Activated CD4-positive, alpha-beta T cell treated with anti-CD3 and anti-CD28 coated beads, Interleukin-2, amount 10 ng/mL, durations not matched to agents 24 days and 14 days (primary cell): Measurements from ENCODE around the gene KSR2. TPM values are rescaled to one million over a fixed set of nuclear protein-coding genes. Genes with fewer than 3 reads are reported as not detected.

Experiments used
- DNase-seq: peaks from one replicate; pipeline ENCODE4 v3.0.0; 2022
- H3K27ac Mint-ChIP-seq: one replicate; pipeline ENCODE4 v1.8.0; 2022; ENCODE audit warnings: mild to moderate bottlenecking, mixed read lengths
- H3K27me3 Mint-ChIP-seq: one replicate; pipeline ENCODE4 v1.8.0; 2022; ENCODE audit warnings: mixed read lengths
- H3K36me3 Mint-ChIP-seq: one replicate; pipeline ENCODE4 v1.8.0; 2022; ENCODE audit warnings: low read depth, mild to moderate bottlenecking, mixed read lengths
- H3K4me1 Mint-ChIP-seq: one replicate; pipeline ENCODE4 v1.8.0; 2021; ENCODE audit warnings: mixed read lengths
- H3K4me3 Mint-ChIP-seq: one replicate; pipeline ENCODE4 v1.8.0; 2022; ENCODE audit warnings: mild to moderate bottlenecking, moderate library complexity, mixed read lengths
- H3K9me3 Mint-ChIP-seq: one replicate; pipeline ENCODE4 v1.8.0; 2021; ENCODE audit warnings: mixed read lengths
- intact Hi-C: fragments of 100-400 bp; cut with micrococcal nuclease; formaldehyde crosslinking; loops from one replicate; pipeline ENCODE4 v1.15.1; 2023
- total RNA-seq: library from RNA; stranded (reverse); gene quantifications from 2 replicates; pipeline ENCODE4 v1.2.3, GENCODE V29; 2022

Gene KSR2
- total RNA-seq, 1 donor from 2014 or later: 0.02 TPM

DNA sequence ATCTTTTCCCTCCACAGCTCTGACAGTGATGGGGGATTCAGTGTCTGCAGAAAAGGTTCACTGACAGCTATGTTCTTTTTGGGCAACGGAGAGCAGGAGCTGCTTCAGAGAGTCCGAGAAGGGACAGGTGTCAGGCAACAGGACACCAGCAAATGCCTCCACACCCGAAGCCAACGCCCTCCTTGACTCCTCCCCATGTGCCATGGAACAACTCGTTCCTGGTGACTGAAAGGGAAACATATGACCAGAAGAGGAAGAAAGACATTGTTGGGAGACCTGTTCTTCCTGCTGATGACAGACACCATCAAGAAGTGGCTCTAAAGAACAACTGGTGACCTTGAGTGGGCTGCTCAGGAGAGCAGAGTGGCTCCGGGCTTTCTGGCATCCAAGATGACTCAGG, 435.1 kb downstream of the KSR2 start:
- no peak for DNase-seq
- H3K4me1 Mint-ChIP-seq: no peaks in the 10 kb centered on the region
- intact Hi-C loops: no loop called here
- no peaks in the 10 kb centered on the region for H3K36me3 Mint-ChIP-seq
- H3K27me3 Mint-ChIP-seq: no peaks in the 10 kb centered on the region
- no peak overlapping the region for H3K27ac Mint-ChIP-seq
- H3K4me3 Mint-ChIP-seq: no peak overlapping the region
- H3K9me3 Mint-ChIP-seq: no peaks in the 10 kb centered on the region

- no peak overlapping the region for H3K27ac Mint-ChIP-seq
- no peak overlapping the region for H3K4me3 Mint-ChIP-seq
- no peaks in the 10 kb centered on the region for H3K9me3 Mint-ChIP-seq
- no peaks in the 10 kb centered on the region for H3K4me1 Mint-ChIP-seq
- no peaks in the 10 kb centered on the region for H3K36me3 Mint-ChIP-seq
- H3K27me3 Mint-ChIP-seq: no peaks in the 10 kb centered on the region
- intact Hi-C loops: no loop called here
- DNase-seq: no peak
Observed at GRCh38 chr12:117530796-117531195, 438.0 kb downstream of the KSR2 start.

- Mint-ChIP-seq H3K4me3 (no peak overlapping the region), H3K36me3 (no peaks in the 10 kb centered on the region), H3K27ac (no peak overlapping the region), H3K4me1 (no peaks in the 10 kb centered on the region), H3K9me3 (no peaks in the 10 kb centered on the region), H3K27me3 (no peaks in the 10 kb centered on the region)
- intact Hi-C loops: no loop called here
- DNase-seq: no peak
Observed at GRCh38 chr12:117528538-117528937, 440.3 kb downstream of the KSR2 start.

DNA sequence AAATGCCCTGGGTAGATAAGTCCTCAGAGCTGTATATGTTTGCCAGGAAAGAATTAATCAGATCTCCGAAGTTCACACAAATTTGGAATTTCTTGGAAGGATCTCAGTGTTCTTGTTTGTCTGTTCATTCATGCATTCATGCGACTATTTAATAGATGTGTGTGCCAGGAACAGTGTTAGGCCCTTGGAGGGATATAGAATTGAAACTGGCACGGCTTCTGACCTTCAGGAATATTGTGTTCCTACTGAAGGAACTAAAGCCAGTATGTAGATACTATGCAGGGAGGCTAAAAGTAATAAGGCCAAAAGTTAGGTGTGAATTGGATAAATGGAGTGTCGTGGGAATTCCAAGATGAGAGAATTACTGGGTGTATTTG, 441.3 kb downstream of the KSR2 start:
- Mint-ChIP-seq H3K27ac (no peak overlapping the region), H3K4me3 (no peak overlapping the region), H3K4me1 (no peaks in the 10 kb centered on the region), H3K9me3 (no peaks in the 10 kb centered on the region), H3K27me3 (no peaks in the 10 kb centered on the region), H3K36me3 (no peaks in the 10 kb centered on the region)
- DNase-seq: no peak
- intact Hi-C loops: no loop called here

DNA sequence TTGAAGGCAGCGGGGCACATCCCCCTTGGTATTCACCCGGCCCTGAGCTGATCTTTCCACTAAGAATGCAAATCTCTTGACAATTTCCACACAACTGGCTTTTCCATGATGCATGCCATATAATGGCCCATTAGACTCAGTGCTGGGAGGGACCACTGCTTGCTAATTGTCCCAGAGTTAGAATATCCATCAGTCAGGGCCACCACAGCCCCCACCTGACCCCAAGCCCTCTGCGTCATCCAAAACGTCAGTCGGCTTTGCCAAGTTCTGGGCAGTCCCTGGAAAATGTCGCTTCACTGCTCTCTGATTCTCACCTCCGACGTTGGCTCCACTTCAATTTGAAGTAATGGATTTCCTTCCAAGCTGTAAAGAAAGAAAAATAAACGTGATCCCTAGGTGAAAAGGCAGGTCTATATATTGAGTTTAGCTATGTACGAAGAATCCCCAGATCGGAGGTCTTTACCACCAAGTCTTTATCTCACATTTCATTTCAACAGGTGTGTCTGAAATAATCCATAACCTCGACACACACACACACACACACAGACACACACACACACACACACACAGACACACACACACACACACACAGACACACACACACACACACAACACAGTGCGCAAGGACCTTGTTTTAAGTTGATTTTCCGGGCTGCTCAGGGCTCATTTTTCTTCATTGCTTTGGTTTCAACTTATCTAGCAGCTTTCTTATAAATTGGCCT, 441.9 kb downstream of the KSR2 start:
- no peaks in the 10 kb centered on the region for H3K27me3 Mint-ChIP-seq
- no peak overlapping the region for H3K27ac Mint-ChIP-seq
- no peak overlapping the region for H3K4me3 Mint-ChIP-seq
- H3K9me3 Mint-ChIP-seq: no peaks in the 10 kb centered on the region
- no peak for DNase-seq
- no peaks in the 10 kb centered on the region for H3K36me3 Mint-ChIP-seq
- intact Hi-C loops: no loop called here
- no peaks in the 10 kb centered on the region for H3K4me1 Mint-ChIP-seq

DNA sequence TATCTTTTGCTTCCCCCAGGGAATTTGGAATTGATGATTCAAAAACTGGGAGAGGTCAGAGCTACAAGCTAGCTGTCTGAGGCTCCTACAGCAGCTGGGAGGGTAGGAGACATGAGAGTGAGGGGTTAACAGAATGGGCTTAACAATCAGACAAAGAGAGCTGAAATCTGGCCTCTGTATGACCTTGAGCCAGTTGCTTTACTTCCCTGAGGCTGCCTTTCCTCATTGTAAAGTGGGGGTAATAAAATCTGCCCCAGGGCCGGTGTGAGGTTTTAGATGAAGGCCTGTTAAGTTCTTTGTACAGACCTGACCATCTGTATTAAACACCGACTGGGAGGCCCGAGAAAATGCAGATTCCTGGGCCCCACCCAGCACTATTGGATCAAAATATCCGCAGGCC, 443.0 kb downstream of the KSR2 start:
- Mint-ChIP-seq H3K36me3 (no peaks in the 10 kb centered on the region), H3K4me1 (no peaks in the 10 kb centered on the region), H3K9me3 (no peaks in the 10 kb centered on the region), H3K27ac (no peak overlapping the region), H3K4me3 (no peak overlapping the region), H3K27me3 (no peaks in the 10 kb centered on the region)
- intact Hi-C loops: no loop called here
- no peak for DNase-seq

GRCh38 chr12:117524806-117525205, 444.0 kb downstream of the KSR2 start:
- intact Hi-C loops: no loop called here
- no peaks in the 10 kb centered on the region for H3K36me3 Mint-ChIP-seq
- no peaks in the 10 kb centered on the region for H3K9me3 Mint-ChIP-seq
- H3K27ac Mint-ChIP-seq: no peak overlapping the region
- no peak overlapping the region for H3K4me3 Mint-ChIP-seq
- H3K27me3 Mint-ChIP-seq: no peaks in the 10 kb centered on the region
- no peaks in the 10 kb centered on the region for H3K4me1 Mint-ChIP-seq
- no peak for DNase-seq

- DNase-seq: no peak
- H3K4me3 Mint-ChIP-seq: no peak overlapping the region
- H3K27ac Mint-ChIP-seq: no peak overlapping the region
- intact Hi-C loops: no loop called here
- H3K36me3 Mint-ChIP-seq: no peaks in the 10 kb centered on the region
- H3K27me3 Mint-ChIP-seq: no peaks in the 10 kb centered on the region
- H3K4me1 Mint-ChIP-seq: no peaks in the 10 kb centered on the region
- H3K9me3 Mint-ChIP-seq: no peaks in the 10 kb centered on the region
Observed at GRCh38 chr12:117523971-117524370, 444.8 kb downstream of the KSR2 start.

- Mint-ChIP-seq H3K4me3 (no peak overlapping the region), H3K27me3 (no peaks in the 10 kb centered on the region), H3K27ac (no peak overlapping the region), H3K9me3 (no peaks in the 10 kb centered on the region), H3K4me1 (no peaks in the 10 kb centered on the region), H3K36me3 (no peaks in the 10 kb centered on the region)
- no peak for DNase-seq
- intact Hi-C loops: no loop called here
Observed at GRCh38 chr12:117522559-117522958, 446.2 kb downstream of the KSR2 start.

DNA sequence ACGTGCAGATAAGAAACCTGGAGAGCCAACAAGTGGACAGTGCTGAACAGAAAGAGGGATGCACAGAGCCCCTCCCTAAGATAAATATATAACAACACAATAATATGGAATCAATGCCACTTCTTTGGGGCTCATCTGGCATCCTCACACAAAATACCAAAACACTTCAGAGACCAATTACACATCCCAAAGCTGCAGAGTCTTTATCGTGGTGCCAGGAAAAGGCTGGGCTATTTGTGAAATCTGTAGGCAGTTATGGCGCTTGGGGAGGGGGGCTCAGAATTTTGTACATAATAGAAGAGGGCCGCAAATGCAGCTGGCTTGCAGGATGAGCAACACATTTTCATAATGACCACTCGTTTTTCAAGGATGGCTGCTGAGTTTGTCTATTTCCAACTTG, 446.9 kb downstream of the KSR2 start:
- Mint-ChIP-seq H3K9me3 (no peaks in the 10 kb centered on the region), H3K27ac (no peak overlapping the region), H3K4me3 (no peak overlapping the region), H3K27me3 (no peaks in the 10 kb centered on the region), H3K4me1 (no peaks in the 10 kb centered on the region), H3K36me3 (no peaks in the 10 kb centered on the region)
- DNase-seq: no peak
- intact Hi-C loops: no loop called here

GRCh38 chr12:117521346-117521745, 447.4 kb downstream of the KSR2 start:
- intact Hi-C loops: no loop called here
- H3K4me1 Mint-ChIP-seq: no peaks in the 10 kb centered on the region
- H3K27ac Mint-ChIP-seq: no peak overlapping the region
- H3K27me3 Mint-ChIP-seq: no peaks in the 10 kb centered on the region
- DNase-seq: no peak
- H3K9me3 Mint-ChIP-seq: no peaks in the 10 kb centered on the region
- no peak overlapping the region for H3K4me3 Mint-ChIP-seq
- H3K36me3 Mint-ChIP-seq: no peaks in the 10 kb centered on the region

DNA sequence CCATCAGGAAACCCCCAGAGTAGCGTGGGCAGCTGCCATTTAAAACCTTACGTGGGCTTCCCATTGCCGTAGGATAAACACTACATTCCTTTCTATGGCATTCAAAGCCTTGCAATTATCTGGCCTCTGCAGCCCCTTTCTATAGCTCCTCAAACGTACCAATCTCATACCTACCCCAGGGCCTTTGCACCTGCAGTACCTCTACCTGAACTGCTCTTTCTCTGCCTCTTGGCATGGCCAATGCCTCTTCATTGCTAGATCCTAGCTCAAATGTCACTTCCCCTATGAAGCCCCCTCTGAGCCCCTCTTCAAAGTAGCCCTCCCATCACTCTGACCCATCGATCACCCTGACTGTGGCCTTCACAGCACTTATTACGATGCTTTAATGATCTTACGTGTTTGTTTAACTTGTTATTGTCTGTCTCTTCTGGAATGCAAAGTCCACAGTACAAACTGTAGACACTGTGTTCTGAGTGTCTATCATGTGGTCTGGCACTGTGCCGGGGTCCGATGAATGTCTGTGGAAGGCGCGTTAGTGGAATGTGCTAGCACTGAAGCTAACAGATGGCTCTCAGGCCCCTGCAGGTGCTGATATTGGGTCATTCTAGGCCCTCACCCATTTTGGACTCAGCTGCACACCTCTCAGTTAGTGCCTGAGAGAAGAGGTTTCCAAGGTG, 450.1 kb downstream of the KSR2 start:
- intact Hi-C loops: no loop called here
- Mint-ChIP-seq H3K9me3 (no peaks in the 10 kb centered on the region), H3K27me3 (no peaks in the 10 kb centered on the region)

DNA sequence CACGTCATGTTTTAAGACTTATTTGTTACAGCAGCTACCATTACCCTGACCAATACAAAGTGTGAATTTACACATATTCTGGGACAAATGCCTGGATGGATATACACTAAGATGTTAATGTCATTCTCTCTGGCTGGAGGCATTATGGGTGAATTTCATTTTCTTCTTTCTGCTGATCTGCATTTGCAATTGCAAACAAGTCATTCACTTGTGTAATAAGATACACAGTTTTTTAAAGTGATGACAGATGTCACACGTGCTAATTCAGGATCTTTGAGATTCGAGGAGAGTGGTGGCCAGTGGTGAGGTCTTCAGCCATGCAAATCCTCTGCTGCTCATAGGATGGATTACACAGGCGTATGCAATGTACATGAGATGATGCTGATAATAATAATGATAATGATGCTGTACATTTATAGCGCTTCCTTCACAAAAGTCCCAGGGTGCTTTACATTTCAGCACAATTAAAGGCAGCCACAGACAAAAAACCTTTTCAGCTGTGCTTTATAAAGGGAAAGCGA, 451.5 kb downstream of the KSR2 start:
- Mint-ChIP-seq H3K4me1 (no peaks in the 10 kb centered on the region), H3K36me3 (no peaks in the 10 kb centered on the region), H3K9me3 (no peaks in the 10 kb centered on the region), H3K27me3 (no peaks in the 10 kb centered on the region), H3K4me3 (no peak overlapping the region), H3K27ac (no peak overlapping the region)
- intact Hi-C loops: no loop called here
- DNase-seq: no peak

More for the DNA sequence above, 450.1 kb downstream of the KSR2 start:
- Mint-ChIP-seq H3K4me3 (no peak overlapping the region), H3K4me1 (no peaks in the 10 kb centered on the region), H3K36me3 (no peaks in the 10 kb centered on the region), H3K27ac (no peak overlapping the region)
- DNase-seq: no peak

DNA sequence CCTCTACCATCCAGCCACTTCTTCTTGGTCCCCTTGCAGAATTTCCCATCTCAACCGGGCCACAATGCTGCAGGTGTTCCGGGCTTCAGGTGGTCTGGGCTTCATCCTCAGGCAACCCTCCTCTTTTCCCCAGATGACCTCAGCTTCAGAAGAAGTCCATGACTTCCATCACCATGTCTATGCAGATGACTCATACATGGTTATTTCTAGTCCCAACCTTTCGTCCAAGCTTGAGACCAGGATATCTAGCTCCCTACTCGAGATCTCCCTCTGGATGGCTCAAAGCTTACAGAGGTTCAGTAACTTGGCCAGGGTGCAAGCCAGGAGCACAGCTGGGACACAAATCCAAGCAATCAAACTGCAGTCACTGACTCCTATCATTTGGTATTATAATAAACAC, 452.8 kb downstream of the KSR2 start:
- no peaks in the 10 kb centered on the region for H3K9me3 Mint-ChIP-seq

DNA sequence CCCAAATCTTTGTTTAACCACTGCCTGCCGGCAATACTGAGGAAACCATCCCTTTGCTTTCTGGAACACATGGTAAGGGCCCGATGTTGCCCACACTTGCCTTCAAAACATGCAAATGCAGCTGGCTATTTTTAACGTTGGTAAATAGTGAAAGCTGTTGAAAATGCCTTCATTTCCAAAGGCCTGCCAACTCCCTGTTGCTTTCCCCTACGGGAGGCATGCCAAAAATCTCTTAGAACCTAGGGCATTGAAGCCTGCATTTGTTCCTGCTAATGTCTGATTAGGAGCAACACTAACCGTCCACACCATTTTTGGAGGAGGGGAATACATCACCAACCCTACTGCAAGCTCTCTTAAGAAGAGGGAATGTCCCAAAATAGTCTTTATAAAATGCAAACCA, 454.8 kb downstream of the KSR2 start:
- no peak for DNase-seq
- intact Hi-C loops: no loop called here
- Mint-ChIP-seq H3K4me3 (no peak overlapping the region), H3K27me3 (no peaks in the 10 kb centered on the region), H3K27ac (no peak overlapping the region), H3K36me3 (no peaks in the 10 kb centered on the region), H3K9me3 (no peaks in the 10 kb centered on the region), H3K4me1 (no peaks in the 10 kb centered on the region)

More for the DNA sequence above, 452.8 kb downstream of the KSR2 start:
- no peak for DNase-seq
- H3K27me3 Mint-ChIP-seq: no peaks in the 10 kb centered on the region
- no peaks in the 10 kb centered on the region for H3K4me1 Mint-ChIP-seq
- no peak overlapping the region for H3K4me3 Mint-ChIP-seq
- intact Hi-C loops: no loop called here
- no peaks in the 10 kb centered on the region for H3K36me3 Mint-ChIP-seq
- H3K27ac Mint-ChIP-seq: no peak overlapping the region
